HL-60 (cell line): ENCODE measurements around the gene RTEL1.

Experiments
- DNase-seq, 2 experiments: peaks; one replicate each; pipeline ENCODE4 v3.0.0-alpha.2; 2010 to 2020; ENCODE audit warnings: low read depth in 1 of 2, low spot score in 1 of 2
- H3K27ac ChIP-seq: fragments of 250-450 bp; sonication (Bioruptor Pico); replicated peaks from 2 replicates; pipeline ENCODE4 v1.5.1; 2020; ENCODE audit warnings: mild to moderate bottlenecking, moderate library complexity
- H3K27me3 ChIP-seq: fragments of 250-450 bp; sonication (Bioruptor Pico); 2 replicates; pipeline ENCODE4 v1.5.1; 2021; ENCODE audit warnings: mild to moderate bottlenecking, moderate library complexity; ENCODE audit not compliant: insufficient read depth, poor library complexity, severe bottlenecking
- H3K4me3 ChIP-seq: replicated peaks from 2 replicates; pipeline ENCODE4 v1.5.1; 2011; ENCODE audit warnings: mild to moderate bottlenecking, control low read depth, low read length; ENCODE audit not compliant: insufficient read depth
- CTCF ChIP-seq: IDR thresholded peaks from one replicate; pipeline ENCODE4 v1.5.1; 2011; ENCODE audit warnings: low read length, control low read depth, inconsistent platforms; ENCODE audit not compliant: insufficient read depth
- GABPA ChIP-seq: IDR thresholded peaks from 2 replicates; pipeline ENCODE4 v1.6.1; 2012; ENCODE audit warnings: low read depth
- POLR2AphosphoS5 ChIP-seq: IDR thresholded peaks from 2 replicates; pipeline ENCODE4 v1.6.1; 2012; ENCODE audit warnings: low read depth
- REST ChIP-seq: IDR thresholded peaks from 2 replicates; pipeline ENCODE4 v1.6.1; 2012; ENCODE audit warnings: low read depth; ENCODE audit not compliant: insufficient replicate concordance
- SPI1 ChIP-seq: IDR thresholded peaks from 2 replicates; pipeline ENCODE4 v1.6.1; 2012; ENCODE audit warnings: low read depth, mild to moderate bottlenecking, borderline replicate concordance

The RTEL1 gene

GRCh38 chr20:63731410-63731809, 73.3 kb downstream of the RTEL1 start:
- peak overlapping the region; percentile 83 for H3K27ac ChIP-seq
- no peak for TF ChIP-seq POLR2AphosphoS5
- TF ChIP-seq GABPA: no peak
- TF ChIP-seq REST: no peak
- TF ChIP-seq CTCF: no peak
- no peak for TF ChIP-seq SPI1

GRCh38 chr20:63732118-63733095, 74.3 kb downstream of the RTEL1 start:
- H3K27ac ChIP-seq: no peak overlapping the region
- no peaks in the 10 kb centered on the region for H3K27me3 ChIP-seq
- TF ChIP-seq POLR2AphosphoS5 (no peak), CTCF (no peak), SPI1 (no peak), REST (no peak), GABPA (no peak)
- no peak for DNase-seq
- no peak overlapping the region for H3K4me3 ChIP-seq

More at GRCh38 chr20:63731410-63731809, 73.3 kb downstream of the RTEL1 start:
- H3K4me3 ChIP-seq: no peak overlapping the region
- no peaks in the 10 kb centered on the region for H3K27me3 ChIP-seq
- no peak for DNase-seq

GRCh38 chr20:63733117-63733516, 75.0 kb downstream of the RTEL1 start:
- no peak for DNase-seq
- TF ChIP-seq REST (no peak), GABPA (no peak), CTCF (no peak), SPI1 (no peak)
- H3K27ac ChIP-seq: no peak overlapping the region

More at GRCh38 chr20:63733117-63733516, 75.0 kb downstream of the RTEL1 start:
- Histone ChIP-seq H3K4me3 (no peak overlapping the region), H3K27me3 (no peaks in the 10 kb centered on the region)
